ENCODE data around the gene OR6C70.
"Not testable (repeated sequence)": the region's sequence is repeated elsewhere in the genome, so short reads cannot be mapped to it uniquely, and the experiment has no call there.

OR6C70 gene

GRCh38 chr12:55467836-55468235 is 2.1 kb downstream of the OR6C70 start:
- Histone ChIP-seq H3K27ac (no peak overlapping the region), H3K4me1 (ENCODE audit: control insufficient read depth in 1 of 2, insufficient read depth in 1 of 2, low read depth in 1 of 2, low read length in 1 of 2) (no peaks in the 10 kb centered on the region), H3K27me3 (peaks cover 25% of the 10 kb centered on the region), H3K36me3 (no peaks in the 10 kb centered on the region), H3K4me3 (ENCODE audit: low read depth in 1 of 2, low read length in 1 of 2) (no peak overlapping the region), H3K9me3 (no peaks in the 10 kb centered on the region)
- no peak for TF ChIP-seq CTCF (IDR thresholded peaks at IDR 0.05)

- H3K4me1 ChIP-seq (ENCODE audit: control insufficient read depth in 1 of 2, insufficient read depth in 1 of 2, low read depth in 1 of 2, low read length in 1 of 2); H3K9me3 ChIP-seq; H3K36me3 ChIP-seq; H3K4me3 ChIP-seq (ENCODE audit: low read depth in 1 of 2, low read length in 1 of 2); H3K27ac ChIP-seq: not testable (repeated sequence)
- H3K27me3 ChIP-seq = peaks cover 17% of the 10 kb centered on the region
Measured at GRCh38 chr12:55464926-55465325, 5.0 kb downstream of the OR6C70 start.

- H3K4me3 ChIP-seq (ENCODE audit: low read depth in 1 of 2, low read length in 1 of 2) = no peak overlapping the region
- H3K4me1 ChIP-seq (ENCODE audit: control insufficient read depth in 1 of 2, insufficient read depth in 1 of 2, low read depth in 1 of 2, low read length in 1 of 2) = no peaks in the 10 kb centered on the region
- TF ChIP-seq CTCF (IDR thresholded peaks at IDR 0.05) = no peak
- no peaks in the 10 kb centered on the region for H3K36me3 ChIP-seq
- no peak overlapping the region for H3K27ac ChIP-seq
- no peaks in the 10 kb centered on the region for H3K9me3 ChIP-seq
- no peaks in the 10 kb centered on the region for H3K27me3 ChIP-seq
Measured at GRCh38 chr12:55448825-55449224, 21.1 kb downstream of the OR6C70 start.

GRCh38 chr12:55446326-55446725 is 23.6 kb downstream of the OR6C70 start:
- Histone ChIP-seq H3K9me3 (no peaks in the 10 kb centered on the region), H3K27ac (no peak overlapping the region), H3K27me3 (no peaks in the 10 kb centered on the region), H3K4me1 (ENCODE audit: control insufficient read depth in 1 of 2, insufficient read depth in 1 of 2, low read depth in 1 of 2, low read length in 1 of 2) (no peaks in the 10 kb centered on the region), H3K36me3 (no peaks in the 10 kb centered on the region), H3K4me3 (ENCODE audit: low read depth in 1 of 2, low read length in 1 of 2) (no peak overlapping the region)
- TF ChIP-seq CTCF (IDR thresholded peaks at IDR 0.05) = no peak

- H3K36me3 ChIP-seq = no peaks in the 10 kb centered on the region
- no peak overlapping the region for H3K4me3 ChIP-seq (ENCODE audit: low read depth in 1 of 2, low read length in 1 of 2)
- no peak overlapping the region for H3K27ac ChIP-seq
- H3K4me1 ChIP-seq (ENCODE audit: control insufficient read depth in 1 of 2, insufficient read depth in 1 of 2, low read depth in 1 of 2, low read length in 1 of 2) = no peaks in the 10 kb centered on the region
- no peaks in the 10 kb centered on the region for H3K27me3 ChIP-seq
- H3K9me3 ChIP-seq = no peaks in the 10 kb centered on the region
- TF ChIP-seq CTCF (IDR thresholded peaks at IDR 0.05) = no peak
Measured at GRCh38 chr12:55445357-55445756, 24.6 kb downstream of the OR6C70 start.

GRCh38 chr12:55443776-55444175 is 26.2 kb downstream of the OR6C70 start, which contains the start of gene OR6C2:
TSS of gene OR6C2 (plus strand) at chr12:55444076. CDS start at chr12:55452214, 8,138 bp downstream.
- Histone ChIP-seq H3K4me1 (ENCODE audit: control insufficient read depth in 1 of 2, insufficient read depth in 1 of 2, low read depth in 1 of 2, low read length in 1 of 2) (no peaks in the 10 kb centered on the region), H3K9me3 (no peaks in the 10 kb centered on the region), H3K36me3 (no peaks in the 10 kb centered on the region), H3K27ac (no peak within 1 kb of the TSS), H3K27me3 (no peaks in the 10 kb centered on the region), H3K4me3 (ENCODE audit: low read depth in 1 of 2, low read length in 1 of 2) (no peak within 1 kb of the TSS)
- TF ChIP-seq CTCF (IDR thresholded peaks at IDR 0.05) = no peak

- H3K36me3 ChIP-seq; H3K4me1 ChIP-seq (ENCODE audit: control insufficient read depth in 1 of 2, insufficient read depth in 1 of 2, low read depth in 1 of 2, low read length in 1 of 2); H3K4me3 ChIP-seq (ENCODE audit: low read depth in 1 of 2, low read length in 1 of 2); H3K27me3 ChIP-seq; H3K27ac ChIP-seq; H3K9me3 ChIP-seq: not testable (repeated sequence)
Measured at GRCh38 chr12:55441233-55441632, 28.7 kb downstream of the OR6C70 start.
